HG03575 (cell line): ENCODE data around the gene PLXNA2.

Source experiments
- ATAC-seq: cut with Tn5 transposase; IDR thresholded peaks from one replicate; pipeline ENCODE4 v1.9.1; 2021; ENCODE audit not compliant: unreplicated experiment, insufficient number of reproducible peaks, low FRiP score; ENCODE audit errors: extremely low read depth

Gene PLXNA2

GRCh38 chr1:208211921-208212843, 32.0 kb downstream of the PLXNA2 start:
- ATAC-seq, result no peak

- ATAC-seq, result no peak
Measured at GRCh38 chr1:208209896-208210589, 34.1 kb downstream of the PLXNA2 start.

GRCh38 chr1:208209286-208209685, 34.9 kb downstream of the PLXNA2 start:
- no peak for ATAC-seq

- ATAC-seq, result no peak
Measured at GRCh38 chr1:208208132-208208487, 36.1 kb downstream of the PLXNA2 start.

- ATAC-seq, result no peak
Measured at GRCh38 chr1:208207388-208208131, 36.6 kb downstream of the PLXNA2 start.

GRCh38 chr1:208206092-208206698, 38.0 kb downstream of the PLXNA2 start:
- no peak for ATAC-seq

- ATAC-seq, result no peak
Measured at GRCh38 chr1:208205216-208206013, 38.8 kb downstream of the PLXNA2 start.

GRCh38 chr1:208204779-208205178, 39.4 kb downstream of the PLXNA2 start:
- ATAC-seq, result no peak

- no peak for ATAC-seq
Measured at GRCh38 chr1:208203848-208204609, 40.2 kb downstream of the PLXNA2 start.

- ATAC-seq, result no peak
Measured at GRCh38 chr1:208203127-208203847, 40.9 kb downstream of the PLXNA2 start.

- no peak for ATAC-seq
Measured at GRCh38 chr1:208202333-208202995, 41.7 kb downstream of the PLXNA2 start.

GRCh38 chr1:208201229-208201628, 43.0 kb downstream of the PLXNA2 start:
- no peak for ATAC-seq

- no peak for ATAC-seq
Measured at GRCh38 chr1:208200116-208200515, 44.1 kb downstream of the PLXNA2 start.

GRCh38 chr1:208198236-208198635, 45.9 kb downstream of the PLXNA2 start:
- no peak for ATAC-seq

- no peak for ATAC-seq
Measured at GRCh38 chr1:208194944-208195343, 49.2 kb downstream of the PLXNA2 start.

- no peak for ATAC-seq
Measured at GRCh38 chr1:208192995-208193394, 51.2 kb downstream of the PLXNA2 start.

- ATAC-seq, result no peak
Measured at GRCh38 chr1:208190784-208191183, 53.4 kb downstream of the PLXNA2 start.
